GM19099 (cell line): Measurements from ENCODE around the gene HNRNPAB.

Experiments used
- POLR2A ChIP-seq: IDR thresholded peaks from 3 replicates; pipeline ENCODE4 v1.6.1; 2011; ENCODE audit warnings: low read depth; ENCODE audit not compliant: insufficient read length; ENCODE audit errors: extremely low read depth

The HNRNPAB gene

DNA sequence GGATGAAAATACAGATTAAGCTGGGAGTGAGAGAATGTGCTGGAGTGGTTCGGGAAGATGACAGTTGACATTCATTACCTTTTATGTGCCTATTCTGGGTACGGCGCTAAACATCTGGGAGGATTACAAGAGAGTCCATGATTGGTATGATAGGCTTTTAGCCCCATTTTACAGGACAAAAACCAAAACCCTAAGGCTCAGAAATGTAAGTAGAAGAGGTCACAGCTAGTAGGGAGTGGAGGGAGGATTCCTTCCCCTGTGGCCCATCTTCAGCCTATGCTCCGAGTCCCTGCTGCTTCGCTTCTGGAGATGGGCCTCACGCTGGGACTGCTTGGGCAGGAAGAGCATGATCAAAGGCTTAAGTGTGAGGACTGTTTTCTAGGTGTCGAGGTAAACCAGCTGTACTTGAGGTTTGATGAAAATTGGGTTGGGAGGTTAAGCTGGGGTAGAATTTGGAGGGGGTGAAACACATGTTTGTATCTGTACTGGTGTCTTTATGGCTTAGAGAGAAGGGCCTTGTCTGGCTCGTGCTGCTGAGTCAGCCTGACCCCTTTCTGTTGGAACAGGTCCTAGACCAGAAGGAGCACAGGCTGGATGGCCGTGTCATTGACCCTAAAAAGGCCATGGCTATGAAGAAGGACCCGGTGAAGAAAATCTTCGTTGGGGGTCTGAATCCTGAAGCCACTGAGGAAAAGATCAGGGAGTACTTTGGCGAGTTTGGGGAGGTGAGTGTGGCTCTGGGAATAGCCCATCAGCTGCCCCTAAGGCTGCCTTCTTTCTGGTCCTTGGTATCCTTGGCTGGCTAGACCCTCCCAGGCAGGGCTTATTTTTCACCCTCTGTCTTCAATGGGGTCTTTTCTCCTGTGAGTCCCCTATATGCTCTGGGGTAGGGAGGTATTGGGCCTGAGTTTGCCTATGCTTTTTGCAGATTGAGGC is 2.1 kb downstream of the HNRNPAB start:
- TF ChIP-seq POLR2A, result no peak

DNA sequence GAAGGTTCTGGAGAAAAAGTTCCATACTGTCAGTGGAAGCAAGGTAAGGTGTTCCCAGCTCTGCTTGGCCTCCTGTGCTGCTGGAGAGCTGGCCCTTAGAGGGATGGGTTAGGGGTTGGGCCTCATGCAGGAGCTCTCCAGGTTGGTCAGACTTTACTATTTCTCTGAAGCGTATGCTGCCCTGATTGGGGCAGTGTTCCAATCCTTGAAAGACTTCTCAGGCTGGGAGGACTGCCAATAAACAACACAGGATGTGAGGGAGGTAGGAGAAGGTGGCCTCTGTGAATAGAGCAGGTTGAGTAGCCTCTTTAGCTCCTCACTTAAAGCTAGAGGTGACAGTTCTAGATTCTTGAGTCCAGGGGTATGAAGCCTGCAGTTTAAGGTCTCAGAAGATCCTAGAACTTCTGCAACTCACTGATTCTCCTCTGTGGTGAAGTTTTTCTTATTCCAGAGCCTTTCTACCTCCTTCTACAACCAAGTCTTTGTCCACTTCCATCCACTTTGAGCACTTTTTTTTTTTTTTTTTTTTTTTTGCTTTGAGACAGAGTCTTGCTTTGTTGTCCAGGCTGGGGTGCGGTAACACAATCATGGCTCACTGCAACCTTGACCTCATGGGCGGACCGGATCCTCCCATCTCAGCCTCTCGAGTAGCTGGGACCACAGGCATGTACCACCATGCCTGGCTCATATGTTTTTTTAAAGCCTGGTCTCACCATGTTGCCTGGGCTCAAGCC is 3.0 kb downstream of the HNRNPAB start:
- TF ChIP-seq POLR2A, result no peak

DNA sequence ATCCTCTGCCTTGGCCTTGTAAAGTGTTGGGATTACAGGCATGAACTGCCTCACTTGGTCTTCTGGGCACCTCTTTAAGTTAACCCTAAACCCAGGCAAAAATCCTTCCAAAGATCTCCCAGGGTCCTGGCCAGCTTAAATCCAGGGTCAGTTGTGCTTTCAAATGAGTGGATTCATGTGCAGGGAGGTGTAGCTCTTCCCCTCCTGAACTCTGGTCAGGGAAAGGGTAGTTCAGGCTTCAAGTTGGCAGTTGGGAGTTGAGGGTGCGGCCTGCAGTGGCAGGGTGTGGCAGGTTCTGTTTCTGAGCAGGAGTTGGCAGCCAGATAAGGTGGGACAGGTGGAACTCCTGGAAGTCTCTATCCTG is 3.6 kb downstream of the HNRNPAB start:
- peak; percentile 5 for TF ChIP-seq POLR2A

DNA sequence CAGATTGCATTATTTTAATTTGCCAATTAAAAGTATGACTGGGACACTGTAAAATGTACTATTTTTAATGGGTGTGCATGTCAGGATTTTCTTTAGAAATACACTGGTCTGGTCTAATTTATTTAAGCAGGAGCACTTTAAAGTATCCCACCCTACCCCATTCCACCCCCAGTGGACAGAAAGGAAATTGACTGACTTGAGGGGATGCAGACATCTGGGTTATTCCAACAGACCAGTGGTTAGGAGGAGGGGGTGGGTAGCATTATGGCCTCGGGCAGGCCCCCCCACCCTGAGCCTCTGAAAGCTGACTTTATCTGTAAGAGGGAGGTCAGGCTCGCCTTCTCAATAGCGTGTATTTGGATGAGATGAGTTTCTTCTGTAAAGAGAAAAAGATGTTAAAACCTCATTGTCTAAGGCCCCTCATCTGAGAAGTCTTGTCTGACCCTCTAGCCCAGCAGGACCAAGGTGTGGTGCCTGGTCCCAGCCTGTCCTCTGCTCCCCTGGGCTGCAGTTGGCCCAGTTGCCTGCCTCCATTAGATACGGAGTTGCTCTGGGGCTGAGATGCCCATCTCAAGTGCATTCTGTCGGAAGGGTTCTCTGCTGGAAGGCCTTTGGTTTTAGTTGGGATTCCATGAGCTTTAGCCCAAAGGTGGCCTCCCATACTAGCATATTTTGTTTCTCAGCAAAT is 4.4 kb downstream of the HNRNPAB start:
- no peak for TF ChIP-seq POLR2A

DNA sequence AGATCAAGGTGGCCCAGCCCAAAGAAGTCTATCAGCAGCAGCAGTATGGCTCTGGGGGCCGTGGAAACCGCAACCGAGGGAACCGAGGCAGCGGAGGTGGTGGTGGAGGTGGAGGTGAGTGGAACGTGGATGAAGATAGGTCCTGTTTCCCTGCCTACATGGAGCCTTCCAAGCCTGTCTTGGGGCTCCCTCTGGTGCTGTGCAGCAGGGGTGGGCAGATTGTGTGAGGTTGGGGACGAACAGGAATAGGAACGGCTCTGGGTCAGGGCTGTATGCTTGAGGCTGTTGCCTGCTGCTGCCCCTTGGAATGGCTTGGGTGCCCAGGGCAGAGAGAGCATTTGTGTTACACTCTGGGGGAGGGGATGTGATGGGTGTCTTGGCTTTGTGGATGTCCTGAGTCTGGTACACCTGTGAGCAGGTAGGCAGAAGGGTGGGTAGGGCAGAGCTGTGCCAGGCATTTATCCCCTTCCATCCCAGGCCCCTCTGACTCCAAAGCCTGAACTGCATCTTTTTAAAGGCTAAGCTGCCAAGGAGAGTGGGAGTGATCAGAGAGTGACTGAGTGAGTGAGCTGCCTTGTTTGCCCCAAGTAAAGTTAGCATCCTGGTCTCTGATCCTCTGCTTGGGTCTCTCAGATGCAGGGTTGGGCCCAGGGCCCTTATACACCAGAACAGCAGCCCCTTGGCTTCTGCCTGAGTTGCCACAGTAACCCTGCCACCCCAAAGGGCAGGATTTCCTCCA is 5.2 kb downstream of the HNRNPAB start:
- no peak for TF ChIP-seq POLR2A

DNA sequence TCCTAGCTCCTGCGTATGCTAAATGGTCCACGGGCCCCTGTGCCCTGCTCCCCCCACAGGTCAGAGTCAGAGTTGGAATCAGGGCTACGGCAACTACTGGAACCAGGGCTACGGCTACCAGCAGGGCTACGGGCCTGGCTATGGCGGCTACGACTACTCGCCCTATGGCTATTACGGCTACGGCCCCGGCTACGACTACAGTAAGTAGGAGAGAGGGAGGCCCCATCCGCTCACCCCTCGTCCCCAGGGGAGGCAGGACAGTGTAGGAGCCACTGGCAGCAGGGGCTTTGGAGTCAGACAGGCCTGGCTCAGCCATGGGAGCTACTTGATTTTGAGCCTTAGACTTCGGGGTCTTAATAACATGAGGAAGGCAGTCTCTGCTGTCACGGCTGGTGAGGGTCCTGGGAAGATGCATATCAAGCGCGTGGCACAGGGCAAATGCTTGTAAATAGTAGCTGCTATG is 5.8 kb downstream of the HNRNPAB start:
- TF ChIP-seq POLR2A, result peak; percentile 28

DNA sequence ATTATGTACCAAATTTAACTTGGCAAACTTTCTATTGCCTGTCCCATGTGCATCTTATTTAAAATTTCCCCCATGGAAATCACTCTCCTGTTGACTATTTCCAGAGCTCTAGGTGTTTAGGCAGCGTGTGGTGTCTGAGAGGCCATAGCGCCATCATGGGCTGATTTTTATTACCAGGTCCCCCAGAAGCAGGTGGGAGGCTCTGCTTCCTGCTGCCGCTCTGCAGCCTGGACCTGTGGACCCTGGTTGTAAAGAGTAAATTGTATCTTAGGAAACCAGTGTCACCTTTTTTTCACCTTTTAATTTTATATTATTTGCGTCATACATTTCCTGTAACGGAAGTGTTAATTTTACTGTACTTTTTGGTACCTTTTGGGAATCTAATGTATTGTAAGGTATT is 6.4 kb downstream of the HNRNPAB start:
- TF ChIP-seq POLR2A, result peak; percentile 4

DNA sequence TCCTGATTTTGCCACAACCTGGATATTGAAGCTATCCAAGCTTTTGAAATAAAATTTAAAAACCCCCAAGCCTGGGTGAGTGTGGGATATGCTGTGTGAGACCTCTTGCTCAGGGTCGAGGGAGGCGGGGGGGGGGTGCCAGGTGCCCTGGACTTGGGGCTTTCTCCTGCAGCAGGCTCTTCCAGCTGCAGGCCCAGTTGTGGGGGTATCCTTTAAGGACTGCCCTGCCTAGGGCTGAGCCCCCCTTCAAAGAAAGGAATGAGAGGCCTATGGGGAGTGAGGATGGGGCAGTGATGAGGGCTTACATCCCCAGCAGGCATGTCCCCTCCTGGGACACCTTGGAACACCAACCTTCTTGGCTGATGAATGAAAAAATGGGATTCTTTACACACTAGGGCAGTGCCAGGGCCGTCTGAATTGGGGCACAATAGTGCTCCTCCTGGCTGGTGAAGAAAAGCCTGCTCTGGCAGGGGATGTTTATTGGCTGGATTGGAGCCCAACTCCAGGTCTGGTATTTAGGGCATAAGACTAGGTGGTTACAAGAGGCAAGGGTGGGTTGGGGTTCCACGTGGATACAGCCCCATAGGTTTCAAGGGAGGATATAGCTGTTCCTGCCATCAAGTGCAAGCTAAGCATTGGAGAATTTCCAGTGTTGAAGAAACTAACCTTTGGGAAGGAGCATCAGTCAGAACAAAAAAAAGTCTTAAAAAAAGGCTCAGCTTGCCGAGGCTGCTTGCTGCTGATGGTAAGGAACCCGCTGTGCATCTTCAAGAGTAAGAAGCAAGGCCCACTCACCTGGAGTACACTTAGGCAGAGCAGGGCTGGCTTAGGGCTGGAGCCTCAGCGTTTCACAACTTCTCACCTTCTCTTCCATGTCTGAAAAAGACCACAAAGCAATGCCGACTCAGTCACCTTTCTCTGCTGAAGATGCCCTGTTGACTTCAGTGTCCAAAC is 7.0 kb downstream of the HNRNPAB start:
- peak; percentile 8 for TF ChIP-seq POLR2A

DNA sequence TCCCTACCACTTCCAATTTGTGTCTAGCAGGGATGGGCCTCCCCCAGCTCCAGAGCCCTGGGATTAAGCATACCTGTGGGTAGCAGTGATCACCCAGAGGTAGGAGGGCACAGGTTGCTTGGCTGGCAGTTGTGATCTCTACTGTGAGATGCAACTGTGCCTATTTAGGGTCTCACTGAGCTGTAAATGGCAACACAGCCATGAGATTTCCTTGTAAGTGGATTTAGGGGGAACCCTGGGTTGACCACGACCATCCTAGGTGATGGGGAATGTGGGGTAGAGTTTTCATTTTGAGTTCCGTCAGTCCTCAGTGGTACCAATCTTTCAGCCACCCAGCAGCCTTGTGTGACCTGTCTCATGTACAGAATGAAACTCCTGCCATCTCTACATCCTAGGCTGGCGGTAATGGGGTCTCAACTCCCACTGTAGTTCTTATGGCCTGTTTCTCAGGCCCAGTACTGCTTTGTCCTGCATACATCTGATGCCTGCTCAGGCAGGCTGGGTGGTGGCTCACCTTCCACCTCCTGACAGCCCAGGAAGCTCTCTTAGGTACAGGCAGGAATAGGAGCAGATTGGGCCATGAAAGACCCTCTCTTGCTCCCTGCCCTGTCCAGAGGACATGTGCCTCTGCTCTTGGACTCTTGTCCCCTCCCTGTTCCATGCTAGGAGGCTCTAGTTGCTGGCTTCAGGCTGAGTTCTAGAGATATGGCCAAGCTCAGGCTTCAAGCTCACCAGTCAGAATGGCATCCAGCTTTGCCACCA is 8.1 kb downstream of the HNRNPAB start:
- peak; percentile 14 for TF ChIP-seq POLR2A

DNA sequence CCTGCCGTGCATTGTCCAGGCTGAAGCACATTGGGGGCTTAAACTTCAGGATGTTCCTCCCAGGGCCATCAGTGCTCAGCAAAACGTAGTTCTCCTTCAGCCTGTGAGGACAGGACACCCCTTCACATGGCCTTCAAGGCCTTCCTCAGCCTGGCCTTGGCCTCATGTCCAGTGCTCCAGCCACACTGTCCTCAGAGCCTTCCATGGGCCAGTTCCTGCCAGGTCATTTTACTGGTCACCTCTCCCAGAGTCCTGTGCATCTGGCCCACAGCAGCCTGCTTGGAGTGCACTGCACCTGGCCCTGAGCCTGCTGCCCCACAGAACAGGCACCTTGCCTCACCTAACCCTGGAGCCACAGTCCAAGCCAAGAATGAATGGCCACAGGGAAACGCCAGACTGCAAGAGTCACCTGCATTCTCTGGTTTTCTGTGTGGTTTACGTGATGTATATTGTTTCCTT is 8.7 kb downstream of the HNRNPAB start:
- no peak for TF ChIP-seq POLR2A

DNA sequence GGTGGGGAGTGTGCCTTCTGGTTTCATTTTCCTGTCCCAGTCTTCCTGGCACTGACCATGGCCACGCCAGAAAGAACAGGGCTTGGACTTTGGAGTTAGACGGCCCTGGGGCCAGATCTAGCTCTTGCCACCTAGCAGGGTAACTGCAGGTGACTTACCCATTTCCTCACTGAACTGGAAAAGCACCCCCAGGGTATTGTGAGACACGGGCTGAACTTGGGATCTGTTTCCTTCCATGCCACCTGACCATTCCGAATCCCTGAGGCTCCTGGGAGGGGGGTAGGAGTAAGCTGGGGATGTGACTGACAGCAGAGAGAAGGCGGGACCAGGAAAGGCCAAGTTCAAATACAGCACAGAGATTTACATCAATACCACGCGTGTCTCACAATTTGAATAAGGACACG is 9.4 kb downstream of the HNRNPAB start:
- no peak for TF ChIP-seq POLR2A

DNA sequence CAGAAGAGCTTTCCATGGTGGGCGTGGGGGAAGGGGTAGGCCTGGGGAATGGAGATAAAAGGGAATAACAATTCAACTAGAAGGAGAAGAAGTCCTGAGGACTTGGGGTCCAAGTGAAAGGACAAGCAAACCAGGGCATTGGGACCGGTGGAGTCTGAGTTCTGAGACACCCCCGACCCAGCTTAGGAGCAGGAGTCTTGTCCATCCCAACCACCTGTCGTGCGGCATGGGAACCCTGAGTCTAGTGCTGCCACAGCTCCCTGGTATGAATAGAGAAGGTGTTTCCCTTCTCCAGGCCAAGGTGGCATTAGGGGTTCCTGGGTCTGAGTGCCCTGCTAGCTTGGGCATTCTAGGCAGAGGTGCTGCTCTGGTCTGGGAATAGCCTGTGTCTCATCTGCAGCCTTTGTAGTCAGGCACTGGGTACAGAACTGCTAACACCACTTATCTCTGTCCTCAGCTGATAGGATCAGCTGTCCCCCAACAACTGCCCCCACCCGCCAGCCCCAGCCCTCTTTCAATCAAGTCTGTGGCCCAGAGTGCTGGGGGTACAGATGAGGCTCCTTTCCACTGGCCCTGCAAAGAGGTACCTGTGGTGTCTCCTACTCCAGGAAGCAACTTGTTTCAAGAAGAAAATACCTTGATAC is 9.9 kb downstream of the HNRNPAB start:
- no peak for TF ChIP-seq POLR2A
